Measurements from ENCODE around the gene CBR1.

CBR1 gene

DNA sequence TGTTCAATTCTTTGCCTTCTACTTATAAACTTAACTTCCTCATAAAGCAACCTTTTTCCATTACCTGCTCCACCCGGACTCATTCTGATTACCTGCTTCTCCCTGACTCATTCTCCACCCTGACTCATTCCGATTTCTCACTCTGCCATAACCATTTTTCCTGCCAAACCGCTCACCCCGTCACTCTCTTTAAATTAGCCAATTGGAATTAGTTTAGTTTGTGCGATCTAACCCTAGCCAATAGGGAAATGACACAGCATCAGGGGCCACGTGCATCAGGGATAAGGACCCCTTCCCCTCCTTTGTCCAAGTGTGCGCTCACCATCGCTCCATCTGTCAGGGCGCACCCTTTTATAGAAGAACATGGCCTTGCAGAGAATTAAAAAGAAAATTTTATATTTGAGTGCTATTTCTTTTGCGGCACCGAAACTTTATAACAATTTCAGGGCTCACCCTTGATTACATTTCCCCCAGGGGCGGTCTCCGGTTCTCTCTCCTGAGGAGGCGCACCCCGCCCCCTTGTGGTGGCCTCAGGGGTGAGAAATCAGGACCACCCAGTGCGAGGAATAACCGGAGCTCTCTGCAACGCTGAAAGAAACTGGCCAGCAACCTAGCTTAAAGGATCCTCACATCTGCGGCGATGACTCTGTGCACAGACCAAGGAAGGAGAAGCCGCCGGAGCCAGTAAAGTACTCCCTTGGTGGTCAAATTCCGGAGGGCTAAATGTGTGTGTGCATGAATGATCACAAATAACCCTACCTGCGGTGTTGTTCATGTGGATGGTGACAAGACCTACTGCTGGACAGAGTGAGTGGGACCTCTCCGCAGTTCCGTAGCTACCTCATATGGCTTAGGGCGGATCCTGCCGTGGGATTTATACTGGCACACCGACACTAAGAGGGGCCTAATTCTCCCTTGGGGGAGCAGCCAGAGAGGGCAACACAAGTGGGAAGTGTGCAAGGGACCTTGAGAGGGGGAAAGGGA, 34.8 kb downstream of the CBR1 start:
- Histone ChIP-seq H3K36me3 (no peaks in the 10 kb centered on the region), H3K4me3 (ENCODE audit: low read depth, low read length) (no peak overlapping the region), H3K27me3 (ENCODE audit: insufficient read depth, low read depth, severe bottlenecking) (no peaks in the 10 kb centered on the region), H3K9me3 (ENCODE audit: severe bottlenecking) (peaks cover 16% of the 10 kb centered on the region), H3K27ac (no peak overlapping the region)
- peak; percentile 77 for DNase-seq
- TF ChIP-seq, protein P1, sequence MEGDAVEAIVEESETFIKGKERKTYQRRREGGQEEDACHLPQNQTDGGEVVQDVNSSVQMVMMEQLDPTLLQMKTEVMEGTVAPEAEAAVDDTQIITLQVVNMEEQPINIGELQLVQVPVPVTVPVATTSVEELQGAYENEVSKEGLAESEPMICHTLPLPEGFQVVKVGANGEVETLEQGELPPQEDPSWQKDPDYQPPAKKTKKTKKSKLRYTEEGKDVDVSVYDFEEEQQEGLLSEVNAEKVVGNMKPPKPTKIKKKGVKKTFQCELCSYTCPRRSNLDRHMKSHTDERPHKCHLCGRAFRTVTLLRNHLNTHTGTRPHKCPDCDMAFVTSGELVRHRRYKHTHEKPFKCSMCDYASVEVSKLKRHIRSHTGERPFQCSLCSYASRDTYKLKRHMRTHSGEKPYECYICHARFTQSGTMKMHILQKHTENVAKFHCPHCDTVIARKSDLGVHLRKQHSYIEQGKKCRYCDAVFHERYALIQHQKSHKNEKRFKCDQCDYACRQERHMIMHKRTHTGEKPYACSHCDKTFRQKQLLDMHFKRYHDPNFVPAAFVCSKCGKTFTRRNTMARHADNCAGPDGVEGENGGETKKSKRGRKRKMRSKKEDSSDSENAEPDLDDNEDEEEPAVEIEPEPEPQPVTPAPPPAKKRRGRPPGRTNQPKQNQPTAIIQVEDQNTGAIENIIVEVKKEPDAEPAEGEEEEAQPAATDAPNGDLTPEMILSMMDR (IDR thresholded peaks at IDR 0.05; ENCODE audit: low read depth, low read length) = peak; percentile 64

DNA sequence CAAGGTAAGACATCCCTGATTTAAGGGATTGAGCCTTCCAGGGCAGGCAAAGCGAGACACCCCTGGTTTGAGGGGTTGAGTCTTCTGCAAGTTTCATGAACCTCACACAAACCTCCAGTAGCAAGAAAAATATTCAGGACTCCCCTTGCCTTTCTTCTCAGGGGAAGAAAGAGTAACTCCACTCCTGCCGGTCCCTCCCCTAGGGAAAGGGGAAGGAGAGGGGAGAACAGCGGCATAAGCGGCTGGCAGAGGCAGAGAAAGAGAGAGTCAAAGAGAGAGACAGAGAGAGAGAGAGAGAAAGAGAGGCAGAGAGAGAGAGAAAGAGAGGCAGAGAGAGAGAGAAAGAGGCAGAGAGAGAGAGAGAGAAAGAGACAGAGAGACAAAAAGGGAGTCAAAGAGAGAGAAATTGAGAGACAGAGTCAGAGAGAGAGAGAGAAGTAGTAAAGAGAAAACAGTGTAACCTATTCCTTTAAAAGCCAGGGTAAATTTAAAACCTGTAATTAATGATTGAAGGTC, 35.6 kb downstream of the CBR1 start:
- Histone ChIP-seq H3K4me3 (ENCODE audit: low read depth, low read length) (no peak overlapping the region), H3K9me3 (ENCODE audit: severe bottlenecking) (peaks cover 23% of the 10 kb centered on the region), H3K36me3 (no peaks in the 10 kb centered on the region), H3K27me3 (ENCODE audit: insufficient read depth, low read depth, severe bottlenecking) (no peaks in the 10 kb centered on the region), H3K27ac (no peak overlapping the region)
- TF ChIP-seq, protein P1 (IDR thresholded peaks at IDR 0.05; ENCODE audit: low read depth, low read length) = no peak
- DNase-seq = no peak

DNA sequence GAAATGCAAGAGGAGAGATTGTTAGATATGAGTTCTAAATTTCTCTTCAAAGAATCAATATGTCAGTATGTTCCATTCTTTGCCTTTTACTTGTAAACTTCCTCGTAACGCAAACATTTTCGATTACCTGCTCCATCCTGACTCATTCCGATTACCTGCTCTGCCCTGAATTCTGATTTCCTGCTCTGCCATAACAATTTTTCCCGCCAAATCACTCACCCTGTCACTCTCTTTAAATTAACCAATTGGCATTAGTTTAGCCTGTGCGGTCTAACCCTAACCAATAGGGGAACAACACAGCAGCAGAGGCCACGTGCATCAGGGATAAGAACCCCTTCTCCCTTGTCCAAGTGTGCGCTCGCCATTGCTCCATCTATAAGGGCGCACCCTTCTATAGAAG, 40.0 kb downstream of the CBR1 start:
- Histone ChIP-seq H3K4me3 (ENCODE audit: low read depth, low read length) (no peak overlapping the region), H3K9me3 (ENCODE audit: severe bottlenecking) (peaks cover 15% of the 10 kb centered on the region), H3K27me3 (ENCODE audit: insufficient read depth, low read depth, severe bottlenecking) (no peaks in the 10 kb centered on the region), H3K36me3 (no peaks in the 10 kb centered on the region), H3K27ac (no peak overlapping the region)
- DNase-seq = no peak
- TF ChIP-seq, protein P1 (IDR thresholded peaks at IDR 0.05; ENCODE audit: low read depth, low read length) = no peak

GRCh38 chr21:36111238-36111637, 41.4 kb downstream of the CBR1 start:
- TF ChIP-seq, protein P1 (IDR thresholded peaks at IDR 0.05; ENCODE audit: low read depth, low read length) = no peak
- Histone ChIP-seq H3K9me3 (ENCODE audit: severe bottlenecking) (peaks cover 15% of the 10 kb centered on the region), H3K36me3 (no peaks in the 10 kb centered on the region), H3K4me3 (ENCODE audit: low read depth, low read length) (no peak overlapping the region), H3K27me3 (ENCODE audit: insufficient read depth, low read depth, severe bottlenecking) (no peaks in the 10 kb centered on the region), H3K27ac (no peak overlapping the region)
- DNase-seq = no peak

GRCh38 chr21:36113647-36114428, 44.0 kb downstream of the CBR1 start:
- no peak for DNase-seq
- peaks cover 20% of the 10 kb centered on the region for H3K9me3 ChIP-seq (ENCODE audit: severe bottlenecking)
- TF ChIP-seq, protein P1 (IDR thresholded peaks at IDR 0.05; ENCODE audit: low read depth, low read length) = no peak
- H3K4me3 ChIP-seq (ENCODE audit: low read depth, low read length) = no peak overlapping the region
- H3K27me3 ChIP-seq (ENCODE audit: insufficient read depth, low read depth, severe bottlenecking) = no peaks in the 10 kb centered on the region
- H3K27ac ChIP-seq = no peak overlapping the region
- H3K36me3 ChIP-seq = no peaks in the 10 kb centered on the region

All from WERI-Rb-1 (cell line).